ENCODE data around the gene OR3A2. TPM values are rescaled to one million over a fixed set of nuclear protein-coding genes. Genes with fewer than 3 reads are reported as not detected.
"Not testable (repeated sequence)": the region's sequence is repeated elsewhere in the genome, so short reads cannot be mapped to it uniquely, and the experiment has no call there.

Gene OR3A2
- not detected in 2 replicates for total RNA-seq (2022)
- not detected for Bru-seq, nascent RNA
- BruChase-seq, experiment 1, labeled RNA remaining after a 6-hour chase: not detected
- not detected for BruChase-seq, experiment 2, labeled RNA remaining after a 2-hour chase
- long read RNA-seq: 0 reads

- H3K4me1 Mint-ChIP-seq (ENCODE audit: insufficient read depth, unreplicated experiment): no peaks in the 10 kb centered on the region
These were observed at the start of gene OR3A2 for GRCh38 chr17:3385869-3386816. Gene OR3A2, minus strand, starts transcription at chr17:3386308.

GRCh38 chr17:3433741-3434140 lies 47.6 kb upstream of the OR3A2 start, which contains the start of gene OR1E2:
Gene OR1E2, minus strand, starts transcription at chr17:3433841. Its CDS starts 0 bp downstream, at chr17:3433841.
- intact Hi-C loops (cut with micrococcal nuclease): no loop called here
- no peaks in the 10 kb centered on the region for H3K4me1 Mint-ChIP-seq (ENCODE audit: insufficient read depth, unreplicated experiment)

More at GRCh38 chr17:3385869-3386816, at the start of gene OR3A2:
- no peak for TF ChIP-seq CTCF (IDR thresholded peaks at IDR 0.05; ENCODE audit: unreplicated experiment)
- Mint-ChIP-seq H3K9me3 (ENCODE audit: unreplicated experiment) (peaks cover 22% of the 10 kb centered on the region), H3K27me3 (ENCODE audit: insufficient read depth, unreplicated experiment) (peaks cover 26% of the 10 kb centered on the region), H3K4me3 (ENCODE audit: unreplicated experiment) (no peak within 1 kb of the TSS), H3K27ac (ENCODE audit: low read depth, unreplicated experiment) (no peak within 1 kb of the TSS), H3K36me3 (ENCODE audit: insufficient read depth, unreplicated experiment) (no peaks in the 10 kb centered on the region)
- intact Hi-C loops (cut with micrococcal nuclease): no loop called here
- no peak for DNase-seq (ENCODE audit: unreplicated experiment)
- BruUV-seq (replicated peaks): no TSS peak
- ChIA-PET CTCF (no interaction called here), POLR2A (no interaction called here)

GRCh38 chr17:3433215-3433614 lies 47.1 kb upstream of the OR3A2 start:
- peak; percentile 17 for DNase-seq (ENCODE audit: unreplicated experiment)

More at GRCh38 chr17:3433741-3434140, 47.6 kb upstream of the OR3A2 start, which contains the start of gene OR1E2:
- ChIA-PET POLR2A (no interaction called here), CTCF (no interaction called here)
- no peak for DNase-seq (ENCODE audit: unreplicated experiment)
- no peak within 1 kb of the TSS for H3K27ac Mint-ChIP-seq (ENCODE audit: low read depth, unreplicated experiment)
- no peak within 1 kb of the TSS for H3K4me3 Mint-ChIP-seq (ENCODE audit: unreplicated experiment)
- no peak for TF ChIP-seq CTCF (IDR thresholded peaks at IDR 0.05; ENCODE audit: unreplicated experiment)
- peaks cover 11% of the 10 kb centered on the region for H3K9me3 Mint-ChIP-seq (ENCODE audit: unreplicated experiment)
- H3K27me3 Mint-ChIP-seq (ENCODE audit: insufficient read depth, unreplicated experiment): no peaks in the 10 kb centered on the region
- BruUV-seq (replicated peaks): no TSS peak
- H3K36me3 Mint-ChIP-seq (ENCODE audit: insufficient read depth, unreplicated experiment): no peaks in the 10 kb centered on the region

GRCh38 chr17:3418222-3418621 lies 32.1 kb upstream of the OR3A2 start:
- POLR2A ChIA-PET: no interaction called here
- H3K27me3 Mint-ChIP-seq (ENCODE audit: insufficient read depth, unreplicated experiment): peaks cover 46% of the 10 kb centered on the region
- DNase-seq (ENCODE audit: unreplicated experiment): no peak
- no peak overlapping the region for H3K27ac Mint-ChIP-seq (ENCODE audit: low read depth, unreplicated experiment)
- no peaks in the 10 kb centered on the region for H3K4me1 Mint-ChIP-seq (ENCODE audit: insufficient read depth, unreplicated experiment)
- TF ChIP-seq CTCF (IDR thresholded peaks at IDR 0.05; ENCODE audit: unreplicated experiment): no peak
- intact Hi-C loops (cut with micrococcal nuclease): no loop called here
- H3K4me3 Mint-ChIP-seq (ENCODE audit: unreplicated experiment): no peak overlapping the region
- peaks cover 16% of the 10 kb centered on the region for H3K9me3 Mint-ChIP-seq (ENCODE audit: unreplicated experiment)
- no peaks in the 10 kb centered on the region for H3K36me3 Mint-ChIP-seq (ENCODE audit: insufficient read depth, unreplicated experiment)
- CTCF ChIA-PET: no interaction called here
- BruUV-seq (replicated peaks): no TSS peak

More at GRCh38 chr17:3433215-3433614, 47.1 kb upstream of the OR3A2 start:
- H3K4me1 Mint-ChIP-seq (ENCODE audit: insufficient read depth, unreplicated experiment); H3K4me3 Mint-ChIP-seq (ENCODE audit: unreplicated experiment); H3K36me3 Mint-ChIP-seq (ENCODE audit: insufficient read depth, unreplicated experiment); POLR2A ChIA-PET; H3K27me3 Mint-ChIP-seq (ENCODE audit: insufficient read depth, unreplicated experiment); H3K27ac Mint-ChIP-seq (ENCODE audit: low read depth, unreplicated experiment); intact Hi-C loops (cut with micrococcal nuclease); CTCF ChIA-PET; BruUV-seq (replicated peaks): not testable (repeated sequence)
- H3K9me3 Mint-ChIP-seq (ENCODE audit: unreplicated experiment): peaks cover 15% of the 10 kb centered on the region

Measured in MCF 10A (cell line).